ENCODE data around the gene MSI2. TPM values are rescaled to one million over a fixed set of nuclear protein-coding genes. Genes with fewer than 3 reads are reported as not detected.

MSI2 gene
- total and polyA plus RNA-seq, 9 of the 15 experiments (the other 6 are each of a cell fraction or from before 2014, with no cell fraction given): 4.6 to 61.8 (median 42.4) TPM

DNA sequence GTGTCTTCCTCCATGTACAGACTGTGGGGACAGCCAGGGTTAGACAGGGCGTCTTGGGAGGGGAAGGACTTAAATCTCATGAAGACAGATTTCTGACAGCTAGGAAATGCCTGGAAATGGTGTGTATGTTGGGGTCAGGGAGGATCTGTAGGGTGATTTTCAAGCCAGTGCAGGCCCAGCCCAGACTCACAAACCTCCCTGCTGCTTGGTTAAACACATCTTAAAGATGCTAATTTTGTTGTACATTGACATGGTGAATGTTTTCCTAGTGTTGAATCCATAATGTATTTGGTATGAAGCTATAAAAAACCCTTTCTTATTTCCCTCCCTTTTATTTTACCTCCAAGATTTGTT is 250.4 kb downstream of the MSI2 start:
- in situ Hi-C loops (cut with MboI): no loop called here
- Histone ChIP-seq H3K79me2 (ENCODE audit: control insufficient read depth, insufficient read depth, low read length) (0 out of 3 replicates have a peak, but pooled peaks cover 3% of the 10 kb centered on the region), H3K4me1 (replicated peaks in 1 of 2; ENCODE audit: control insufficient read depth in 2 of 2, insufficient read depth in 2 of 2, low read length in 2 of 2) (peaks cover 5 to 12% of the 10 kb centered on the region in 2 experiments; a peak in 4 of 5 replicates), H3K9me3 (replicated peaks; ENCODE audit: control insufficient read depth, insufficient read depth, low read depth, low read length) (no peaks in the 10 kb centered on the region), H3K27me3 (ENCODE audit: control insufficient read depth in 2 of 2, insufficient read depth in 2 of 2, low read length in 2 of 2) (no peaks in the 10 kb centered on the region), H2AFZ (ENCODE audit: low read depth, low read length) (no peak overlapping the region), H4K20me1 (replicated peaks; ENCODE audit: control insufficient read depth, insufficient read depth, low read length) (peaks cover 9% of the 10 kb centered on the region), H3K4me2 (ENCODE audit: insufficient read depth, low read length) (no peak overlapping the region), H3K4me3 (no peak overlapping the region), H3K27ac (ENCODE audit: extremely low read depth, low read depth, low read length) (no peak overlapping the region), H3K9ac (ENCODE audit: insufficient read depth in 1 of 2, low read depth in 2 of 2, low read length in 2 of 2) (no peak overlapping the region), H3K36me3 (ENCODE audit: control insufficient read depth, insufficient read depth, low read length) (no peaks in the 10 kb centered on the region), H3K9me1 (ENCODE audit: control insufficient read depth, insufficient read depth, low read length) (no peaks in the 10 kb centered on the region)
- CTCF ChIA-PET (ENCODE audit: low intra/inter-chr PET ratio): no interaction called here
- POLR2A ChIA-PET: no interaction called here
- no peak for DNase-seq (ENCODE audit: extremely low read depth in 1 of 4, low spot score in 3 of 4)
- peak; percentile 49 for ATAC-seq
- no TSS peak for BruUV-seq (replicated peaks)
- FAIRE-seq: peak; percentile 55
- 10% methylated on average over 1 of the region's 1 CpG for WGBS (ENCODE audit: insufficient coverage, low coverage, missing lambda C conversion rate)
- peak; percentile 48 for TF ChIP-seq MEIS2 (IDR thresholded peaks at IDR 0.05; ENCODE audit: partially characterized antibody)
- TF ChIP-seq, protein P1, sequence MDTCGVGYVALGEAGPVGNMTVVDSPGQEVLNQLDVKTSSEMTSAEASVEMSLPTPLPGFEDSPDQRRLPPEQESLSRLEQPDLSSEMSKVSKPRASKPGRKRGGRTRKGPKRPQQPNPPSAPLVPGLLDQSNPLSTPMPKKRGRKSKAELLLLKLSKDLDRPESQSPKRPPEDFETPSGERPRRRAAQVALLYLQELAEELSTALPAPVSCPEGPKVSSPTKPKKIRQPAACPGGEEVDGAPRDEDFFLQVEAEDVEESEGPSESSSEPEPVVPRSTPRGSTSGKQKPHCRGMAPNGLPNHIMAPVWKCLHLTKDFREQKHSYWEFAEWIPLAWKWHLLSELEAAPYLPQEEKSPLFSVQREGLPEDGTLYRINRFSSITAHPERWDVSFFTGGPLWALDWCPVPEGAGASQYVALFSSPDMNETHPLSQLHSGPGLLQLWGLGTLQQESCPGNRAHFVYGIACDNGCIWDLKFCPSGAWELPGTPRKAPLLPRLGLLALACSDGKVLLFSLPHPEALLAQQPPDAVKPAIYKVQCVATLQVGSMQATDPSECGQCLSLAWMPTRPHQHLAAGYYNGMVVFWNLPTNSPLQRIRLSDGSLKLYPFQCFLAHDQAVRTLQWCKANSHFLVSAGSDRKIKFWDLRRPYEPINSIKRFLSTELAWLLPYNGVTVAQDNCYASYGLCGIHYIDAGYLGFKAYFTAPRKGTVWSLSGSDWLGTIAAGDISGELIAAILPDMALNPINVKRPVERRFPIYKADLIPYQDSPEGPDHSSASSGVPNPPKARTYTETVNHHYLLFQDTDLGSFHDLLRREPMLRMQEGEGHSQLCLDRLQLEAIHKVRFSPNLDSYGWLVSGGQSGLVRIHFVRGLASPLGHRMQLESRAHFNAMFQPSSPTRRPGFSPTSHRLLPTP (IDR thresholded peaks at IDR 0.05; ENCODE audit: borderline replicate concordance, extremely low read depth, insufficient read length): no peak
- intact Hi-C loops (cut with micrococcal nuclease): no loop called here

All from K562 (cell line).